Mesendoderm (in vitro differentiated cells): Measurements from ENCODE around the gene NRN1.

Source experiments
- DNase-seq: peaks from one replicate; pipeline ENCODE4 v3.0.0; 2013
- H2AK5ac ChIP-seq: 2 replicates; pipeline ENCODE4 v1.6.1; 2013; ENCODE audit warnings: low read length, inconsistent platforms
- H2BK120ac ChIP-seq: 2 replicates; pipeline ENCODE4 v1.6.1; 2013; ENCODE audit warnings: low read depth, mild to moderate bottlenecking, low read length, moderate library complexity, mixed read lengths
- H2BK15ac ChIP-seq: replicated peaks from 2 replicates; pipeline ENCODE4 v1.6.1; 2013; ENCODE audit warnings: low read depth, mild to moderate bottlenecking, moderate library complexity
- H2BK5ac ChIP-seq: 2 replicates; pipeline ENCODE4 v1.6.1; 2013; ENCODE audit warnings: low read length, inconsistent platforms
- H3K18ac ChIP-seq: 2 replicates; pipeline ENCODE4 v1.6.1; 2013; ENCODE audit warnings: mild to moderate bottlenecking, low read length, mixed read lengths
- H3K23ac ChIP-seq: one replicate; pipeline ENCODE4 v1.6.1; 2013; ENCODE audit warnings: low read length
- H3K27ac ChIP-seq: 2 replicates; pipeline ENCODE4 v1.5.1; 2013; ENCODE audit warnings: low read depth, mild to moderate bottlenecking, inconsistent platforms, low read length, moderate library complexity
- H3K27me3 ChIP-seq: 2 replicates; pipeline ENCODE4 v1.6.1; 2013; ENCODE audit warnings: low read length, control low read depth, mild to moderate bottlenecking, inconsistent platforms; ENCODE audit not compliant: insufficient read depth, poor library complexity
- H3K36me3 ChIP-seq: 2 replicates; pipeline ENCODE4 v1.6.1; 2013; ENCODE audit warnings: low read length, inconsistent platforms; ENCODE audit not compliant: control insufficient read depth, insufficient read depth
- H3K4ac ChIP-seq: one replicate; pipeline ENCODE4 v1.6.1; 2013; ENCODE audit warnings: low read depth, mild to moderate bottlenecking, low read length, moderate library complexity
- H3K4me1 ChIP-seq: 2 replicates; pipeline ENCODE4 v1.6.1; 2013; ENCODE audit warnings: low read depth, low read length, inconsistent platforms; ENCODE audit not compliant: control insufficient read depth
- H3K4me2 ChIP-seq: 2 replicates; pipeline ENCODE4 v1.6.1; 2013; ENCODE audit warnings: low read length
- H3K4me3 ChIP-seq: 2 replicates; pipeline ENCODE4 v1.5.1; 2013; ENCODE audit warnings: mild to moderate bottlenecking, low read length
- H3K56ac ChIP-seq: one replicate; pipeline ENCODE4 v1.6.1; 2013; ENCODE audit warnings: low read length
- H3K79me1 ChIP-seq: 2 replicates; pipeline ENCODE4 v1.6.1; 2013; ENCODE audit warnings: low read length, inconsistent platforms
- H3K79me2 ChIP-seq: 2 replicates; pipeline ENCODE4 v1.6.1; 2013; ENCODE audit warnings: mild to moderate bottlenecking, low read length; ENCODE audit not compliant: control insufficient read depth, insufficient read depth
- H3K9ac ChIP-seq: 2 replicates; pipeline ENCODE4 v1.6.1; 2013; ENCODE audit warnings: low read length, inconsistent platforms
- H4K5ac ChIP-seq: one replicate; pipeline ENCODE4 v1.6.1; 2013; ENCODE audit warnings: low read length
- H4K8ac ChIP-seq: one replicate; pipeline ENCODE4 v1.6.1; 2013; ENCODE audit warnings: low read depth, mild to moderate bottlenecking, control low read depth, low read length, moderate library complexity
- WGBS: extraction: QIAGEN DNeasy Blood & Tissue Kit; methylation state at CpG from one replicate; pipeline ENCODE4 v1.1.7; 2013; ENCODE audit warnings: low lambda C conversion rate, missing lambda C conversion rate; ENCODE audit not compliant: insufficient coverage; ENCODE audit errors: extremely low coverage; 5-methylcytosine and 5-hydroxymethylcytosine counted together

The NRN1 gene

DNA sequence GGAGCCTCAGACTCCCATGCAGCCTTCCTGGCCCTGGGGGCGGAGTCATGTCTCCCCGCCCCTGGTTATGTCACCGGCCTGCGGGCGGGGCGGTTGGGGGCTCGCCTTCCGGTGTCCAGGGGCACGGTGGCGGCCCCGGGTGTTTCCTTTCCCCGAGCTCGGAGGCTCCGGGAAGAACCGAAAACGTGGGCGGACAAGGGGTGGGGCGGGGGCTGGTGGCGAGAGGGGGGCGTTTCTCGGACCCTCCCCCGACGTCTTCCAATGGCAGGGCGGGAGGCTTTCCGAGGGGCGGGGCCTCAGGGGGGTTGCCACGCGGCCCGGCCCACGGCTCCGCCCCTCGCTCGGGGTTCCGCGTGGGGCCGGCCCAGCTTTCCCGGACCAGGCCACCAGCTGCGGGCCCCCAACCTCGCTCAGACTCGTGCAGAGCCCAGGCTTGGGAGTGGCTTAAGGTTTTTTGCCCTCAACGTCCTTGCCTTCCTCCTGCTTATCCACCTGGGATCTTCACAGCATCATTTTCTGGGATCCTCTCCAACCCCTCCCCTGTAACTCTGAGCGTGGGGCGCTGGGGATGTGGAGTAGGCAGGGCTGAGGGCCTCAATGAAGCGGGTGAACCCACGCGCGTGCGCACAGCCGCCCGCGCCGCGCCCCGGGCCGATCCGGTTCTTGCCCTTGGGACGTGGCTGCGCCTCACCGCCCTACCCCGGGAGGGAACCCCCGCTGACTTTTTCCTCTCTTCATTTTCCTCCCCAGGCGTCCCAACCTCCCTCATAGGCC, 2.1 kb upstream of the NRN1 start:
- Histone ChIP-seq H3K36me3 (no peaks in the 10 kb centered on the region), H2BK120ac (no peak overlapping the region), H3K9ac (peak overlapping the region; percentile 26), H3K4ac (no peak overlapping the region), H3K79me1 (no peaks in the 10 kb centered on the region), H2BK5ac (no peak overlapping the region), H3K79me2 (no peaks in the 10 kb centered on the region), H3K18ac (no peak overlapping the region), H3K27me3 (peaks cover 32% of the 10 kb centered on the region), H4K8ac (no peak overlapping the region), H3K4me2 (peak overlapping the region; percentile 93), H4K5ac (no peak overlapping the region), H3K4me1 (peaks cover 3% of the 10 kb centered on the region), H3K4me3 (peak overlapping the region; percentile 44), H2AK5ac (no peak overlapping the region), H3K56ac (peak overlapping the region; percentile 79), H2BK15ac (no peak overlapping the region), H3K23ac (no peak overlapping the region), H3K27ac (no peak overlapping the region)
- DNase-seq, result peak; percentile 91
- no CpG with 5 or more reads among the region's 62 CpGs for WGBS

DNA sequence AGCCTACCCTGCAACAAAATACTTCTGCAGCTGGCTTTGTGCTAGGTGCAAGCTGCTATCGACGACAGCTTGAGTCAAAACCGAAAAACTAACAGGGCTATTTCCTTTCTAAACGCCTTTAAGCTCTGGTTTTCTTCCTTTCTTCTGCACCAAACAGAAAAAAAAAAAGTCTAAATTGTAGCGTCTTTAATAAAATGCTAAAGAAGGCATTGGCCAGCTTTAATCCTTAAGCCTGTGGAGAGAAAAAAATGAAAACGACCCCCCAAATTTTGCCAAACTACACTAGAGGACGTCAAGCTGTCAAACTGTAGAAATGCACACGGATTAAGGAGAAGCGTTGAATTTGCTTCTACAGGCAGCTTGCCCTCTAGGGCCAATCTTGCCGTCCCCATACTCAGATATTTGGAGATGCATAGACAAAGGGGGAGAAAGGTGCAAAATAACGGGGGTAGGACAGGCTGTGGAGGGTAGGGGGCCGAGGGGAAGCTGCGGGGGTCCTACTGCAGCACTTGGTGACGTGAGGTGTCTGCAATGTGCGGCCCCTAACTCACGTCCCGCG, 1.4 kb upstream of the NRN1 start:
- DNase-seq, result no peak
- Histone ChIP-seq H3K36me3 (no peaks in the 10 kb centered on the region), H3K4me1 (peaks cover 3% of the 10 kb centered on the region), H3K9ac (peak overlapping the region; percentile 51), H4K5ac (no peak overlapping the region), H3K79me2 (no peaks in the 10 kb centered on the region), H2AK5ac (no peak overlapping the region), H2BK5ac (no peak overlapping the region), H3K27ac (no peak overlapping the region), H3K18ac (no peak overlapping the region), H3K56ac (peak overlapping the region; percentile 76), H2BK120ac (no peak overlapping the region), H3K79me1 (no peaks in the 10 kb centered on the region), H3K4me2 (peak overlapping the region; percentile 93), H4K8ac (no peak overlapping the region), H3K4me3 (peak overlapping the region; percentile 45), H3K23ac (no peak overlapping the region), H2BK15ac (no peak overlapping the region), H3K4ac (no peak overlapping the region), H3K27me3 (peaks cover 32% of the 10 kb centered on the region)
- WGBS, result no CpG with 5 or more reads among the region's 18 CpGs

DNA sequence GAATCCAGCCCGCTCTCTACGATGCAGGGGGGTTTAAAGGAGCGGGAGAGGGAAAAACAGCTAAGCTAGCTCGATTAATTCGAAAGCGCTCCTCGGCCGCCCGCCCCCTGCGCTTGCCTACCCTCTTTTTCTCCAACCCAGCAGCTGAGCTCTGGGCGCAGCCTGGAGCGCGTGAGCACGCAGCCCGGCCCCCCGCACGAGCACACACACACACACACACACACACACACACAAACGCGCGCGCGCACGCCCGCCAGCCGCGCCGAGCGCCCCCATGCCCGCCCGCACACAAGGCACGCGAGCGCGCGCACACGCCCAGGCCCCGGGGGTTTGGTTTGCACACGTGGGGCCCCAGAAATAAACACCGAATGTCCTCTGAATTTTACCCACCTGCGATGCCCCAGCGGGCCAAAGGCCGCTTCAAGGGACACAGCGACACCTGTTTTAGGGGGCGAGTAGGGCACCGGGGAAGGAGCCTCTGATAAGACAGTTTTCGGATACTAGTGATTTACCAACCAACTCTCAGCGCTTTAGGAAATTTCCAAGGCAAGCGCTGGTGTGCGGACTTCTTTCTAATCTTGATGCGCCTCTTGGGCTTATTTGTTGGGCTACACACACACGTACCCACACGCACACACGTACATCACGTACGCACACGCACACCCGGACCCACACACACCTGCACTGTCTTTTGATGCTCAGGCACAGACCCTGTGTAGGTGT, 802 bp upstream of the NRN1 start:
- WGBS, result no CpG with 5 or more reads among the region's 57 CpGs
- peaks cover 37% of the 10 kb centered on the region for H3K27me3 ChIP-seq

DNA sequence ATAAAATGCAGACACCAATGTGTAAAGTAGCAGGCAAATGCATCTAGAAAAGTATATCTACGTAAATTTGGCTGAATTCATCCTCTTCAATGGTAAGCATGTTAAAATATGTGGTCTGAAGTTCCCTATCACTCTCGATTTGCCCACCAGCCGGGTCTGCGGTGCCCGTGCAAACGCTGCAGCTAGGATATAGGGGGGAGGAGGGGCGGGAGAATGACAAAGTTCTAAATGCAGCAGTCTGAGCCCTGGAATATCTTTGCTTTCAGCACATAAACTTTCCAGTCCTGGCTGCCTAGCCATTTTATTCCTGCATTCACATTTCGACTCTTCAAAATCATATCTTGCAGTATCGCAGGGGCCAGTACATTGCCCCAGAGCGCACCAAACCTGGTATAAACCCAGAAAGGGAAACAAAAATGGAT, 708 bp downstream of the NRN1 start:
- Histone ChIP-seq H3K79me1 (no peaks in the 10 kb centered on the region), H3K36me3 (no peaks in the 10 kb centered on the region), H4K8ac (no peak overlapping the region), H3K79me2 (no peaks in the 10 kb centered on the region), H3K4me3 (no peak overlapping the region), H3K9ac (no peak overlapping the region), H3K27me3 (peaks cover 51% of the 10 kb centered on the region), H2BK120ac (no peak overlapping the region), H3K18ac (no peak overlapping the region), H2BK15ac (no peak overlapping the region), H3K23ac (no peak overlapping the region), H2BK5ac (no peak overlapping the region), H3K27ac (no peak overlapping the region), H3K4me1 (peaks cover 6% of the 10 kb centered on the region), H2AK5ac (no peak overlapping the region), H4K5ac (no peak overlapping the region), H3K4ac (no peak overlapping the region), H3K56ac (no peak overlapping the region), H3K4me2 (no peak overlapping the region)
- no CpG with 5 or more reads among the region's 10 CpGs for WGBS
- peak; percentile 20 for DNase-seq

More for the DNA sequence above, 802 bp upstream of the NRN1 start:
- Histone ChIP-seq H3K23ac (no peak overlapping the region), H2BK5ac (no peak overlapping the region), H2BK120ac (no peak overlapping the region), H3K79me2 (no peaks in the 10 kb centered on the region), H4K5ac (no peak overlapping the region), H3K4me3 (no peak overlapping the region), H3K4ac (no peak overlapping the region), H3K18ac (no peak overlapping the region), H3K4me1 (peaks cover 3% of the 10 kb centered on the region), H3K4me2 (peak overlapping the region; percentile 54), H3K27ac (no peak overlapping the region), H4K8ac (no peak overlapping the region), H2BK15ac (no peak overlapping the region), H3K79me1 (no peaks in the 10 kb centered on the region), H3K36me3 (no peaks in the 10 kb centered on the region), H3K9ac (no peak overlapping the region), H2AK5ac (no peak overlapping the region), H3K56ac (peak overlapping the region; percentile 25)
- peak; percentile 78 for DNase-seq

DNA sequence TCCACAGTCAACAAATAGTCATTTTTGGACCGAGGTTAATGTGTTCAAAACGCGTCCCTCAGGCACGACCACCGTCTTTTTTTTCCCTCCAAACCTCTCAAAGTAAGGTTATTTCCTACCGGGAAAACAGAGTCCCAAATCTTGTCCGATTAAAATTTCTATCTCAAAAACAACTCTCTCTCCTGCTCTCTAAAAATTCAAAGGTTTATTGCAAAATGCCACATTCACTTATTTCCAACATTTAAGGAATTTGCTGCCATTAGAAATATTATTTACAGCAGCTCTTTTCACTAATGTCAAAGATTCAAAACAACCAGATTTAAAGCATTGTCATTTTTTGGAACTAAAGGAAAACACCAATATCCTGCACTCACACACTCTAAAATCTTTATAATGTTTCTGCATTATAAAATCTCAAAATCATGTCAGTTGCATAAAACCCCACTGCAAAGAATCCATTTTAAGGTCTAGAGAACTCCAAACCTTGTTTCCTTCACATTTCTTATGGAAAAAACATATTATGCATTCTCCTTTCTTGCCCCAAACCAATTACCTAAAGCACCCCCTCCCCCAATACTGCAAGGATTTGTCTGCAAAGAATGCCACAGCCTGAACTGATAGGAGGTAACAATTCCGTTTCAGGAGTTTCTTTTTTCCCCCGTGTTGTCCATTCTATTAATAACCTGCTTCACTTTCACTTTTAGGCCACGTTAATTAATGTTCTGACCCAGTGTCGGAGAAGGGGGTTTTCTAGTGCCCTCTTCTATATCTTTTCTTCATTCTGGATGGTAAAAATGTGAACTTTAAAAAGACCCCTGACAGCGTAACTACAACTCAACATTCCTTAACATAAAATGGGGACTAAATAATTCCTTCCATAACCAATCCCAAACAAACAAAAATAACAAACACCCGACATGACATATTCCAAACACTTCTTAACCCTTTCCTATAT, 1.4 kb downstream of the NRN1 start:
- Histone ChIP-seq H3K4me1 (peaks cover 6% of the 10 kb centered on the region), H3K27me3 (peaks cover 58% of the 10 kb centered on the region), H4K5ac (no peak overlapping the region), H3K79me2 (no peaks in the 10 kb centered on the region), H2AK5ac (no peak overlapping the region), H2BK5ac (no peak overlapping the region), H2BK120ac (no peak overlapping the region), H3K4me3 (no peak overlapping the region), H2BK15ac (no peak overlapping the region), H3K36me3 (no peaks in the 10 kb centered on the region), H3K23ac (no peak overlapping the region), H3K9ac (no peak overlapping the region), H3K56ac (no peak overlapping the region), H3K27ac (no peak overlapping the region), H3K4ac (no peak overlapping the region), H3K4me2 (no peak overlapping the region), H3K79me1 (no peaks in the 10 kb centered on the region), H3K18ac (no peak overlapping the region), H4K8ac (no peak overlapping the region)
- WGBS, result 100% methylated on average over 1 of the region's 13 CpGs
- peak; percentile 38 for DNase-seq
